Esophagus muscularis mucosa (tissue), 4 donors: ENCODE results near the gene TRAPPC6A. TPM values are rescaled to one million over a fixed set of nuclear protein-coding genes. Genes with fewer than 3 reads are reported as not detected.

Experiments
- DNase-seq: peaks from one replicate; pipeline ENCODE4 v3.0.0-alpha.2; 2017; ENCODE audit errors: extremely low spot score
- H3K27ac ChIP-seq, 4 donors: fragments of 200-600 bp; sonication (generic); replicated peaks in 1 of 4; 1 replicate in 3 of 4; 2 replicates in 1 of 4; pipeline ENCODE4 v1.5.1; 2016 to 2019; ENCODE audit warnings: mild to moderate bottlenecking in 1 of 4
- H3K27me3 ChIP-seq, 4 donors: fragments of 200-600 bp; sonication (generic); one replicate each; pipeline versions ENCODE4 v1.5.1 to v1.6.0; 2016 to 2019
- H3K36me3 ChIP-seq, 4 donors: fragments of 200-600 bp; sonication (generic); one replicate each; pipeline ENCODE4 v1.5.1; 2016 to 2019
- H3K4me1 ChIP-seq, 4 donors: fragments of 200-600 bp; sonication (generic); one replicate each; pipeline ENCODE4 v1.5.1; 2016 to 2019
- H3K4me3 ChIP-seq, 4 donors: fragments of 200-600 bp; sonication (generic); 1 replicate in 2 of 4; 2 replicates in 2 of 4; pipeline ENCODE4 v1.5.1; 2016 to 2019; ENCODE audit warnings: mild to moderate bottlenecking in 4 of 4, moderate library complexity in 1 of 4
- H3K9me3 ChIP-seq, 4 donors: fragments of 200-600 bp; sonication (generic); 1 replicate in 3 of 4; 2 replicates in 1 of 4; pipeline ENCODE4 v1.5.1; 2016 to 2019
- EP300 ChIP-seq: sonication (generic); formaldehyde crosslinking; IDR thresholded peaks from one replicate; pipeline ENCODE4 v1.6.1; 2017; ENCODE audit warnings: antibody characterized with exemption
- POLR2A ChIP-seq: fragments of 450-650 bp; IDR thresholded peaks from one replicate; pipeline ENCODE4 v1.6.1; 2017; ENCODE audit warnings: antibody characterized with exemption, moderate library complexity, mild to moderate bottlenecking, low read depth
- POLR2AphosphoS5 ChIP-seq, 2 donors: sonication (generic); formaldehyde crosslinking; IDR thresholded peaks; one replicate each; pipeline ENCODE4 v1.6.1; 2017; ENCODE audit warnings: antibody characterized with exemption in 2 of 2
- WGBS: methylation state at CpG from one replicate; pipeline ENCODE4 v1.1.5; 2018; 5-methylcytosine and 5-hydroxymethylcytosine counted together
- intact Hi-C: fragments of 100-400 bp; cut with DNase I; formaldehyde crosslinking; loops from one replicate; pipeline ENCODE4 v1.15.1; 2023
- total RNA-seq, 4 donors: library from RNA; depleted of rRNA; stranded (reverse); fragments of >200 nt; gene quantifications; one replicate each; pipeline versions ENCODE4 v1.1.0 to v1.2.1, GENCODE V29; 2016
- TF ChIP-seq, protein P1 (sequence below), 3 experiments: fragments of 200-600 bp in 2 of 3; fragments of 450-650 bp in 1 of 3; sonication (generic) in 2 of 3; IDR thresholded peaks; one replicate each; pipeline ENCODE4 v1.5.1; 2017 to 2019; ENCODE audit warnings: antibody characterized with exemption in 3 of 3, mild to moderate bottlenecking in 2 of 3, moderate library complexity in 1 of 3

Gene TRAPPC6A
- total RNA-seq, 4 donors from 2014 or later = 18.3 to 27.0 (median 19.4) TPM

DNA sequence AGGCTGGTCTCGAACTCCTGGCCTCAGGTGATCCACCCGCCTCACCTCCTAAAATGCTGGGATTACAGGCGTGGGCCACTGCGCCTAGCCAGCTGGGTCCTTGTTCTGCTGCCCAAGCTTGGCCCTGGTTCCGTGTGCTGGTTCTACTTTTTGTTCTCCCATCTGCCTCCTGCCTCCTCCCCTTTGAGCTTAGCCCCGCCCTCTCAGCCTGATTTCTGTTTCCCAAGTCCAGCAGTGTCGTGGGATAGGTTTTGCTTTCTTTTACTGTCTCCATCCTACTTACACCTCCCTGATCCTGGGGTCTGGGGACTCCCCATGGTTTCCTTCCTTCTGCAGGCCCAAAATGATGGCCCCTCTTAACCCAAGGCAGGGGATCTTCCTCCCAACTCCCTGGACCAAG is 2.9 kb upstream of the TRAPPC6A start:
- WGBS = 75% methylated on average over 7 of the region's 7 CpGs
- intact Hi-C loops = no loop called here
- H3K4me3 ChIP-seq = no peak overlapping the region
- H3K27ac ChIP-seq = no peak overlapping the region
- DNase-seq = no peak
- no peaks in the 10 kb centered on the region for H3K27me3 ChIP-seq
- no peaks in the 10 kb centered on the region for H3K9me3 ChIP-seq
- peaks cover 27 to 47% (median 40%) of the 10 kb centered on the region in 4 donors for H3K4me1 ChIP-seq
- H3K36me3 ChIP-seq = peaks cover 0 to 17% (median 4%) of the 10 kb centered on the region in 4 donors
- TF ChIP-seq EP300 (no peak), POLR2AphosphoS5 (IDR thresholded peaks at IDR 0.05) (no peak), POLR2A (no peak)
- TF ChIP-seq, protein P1, sequence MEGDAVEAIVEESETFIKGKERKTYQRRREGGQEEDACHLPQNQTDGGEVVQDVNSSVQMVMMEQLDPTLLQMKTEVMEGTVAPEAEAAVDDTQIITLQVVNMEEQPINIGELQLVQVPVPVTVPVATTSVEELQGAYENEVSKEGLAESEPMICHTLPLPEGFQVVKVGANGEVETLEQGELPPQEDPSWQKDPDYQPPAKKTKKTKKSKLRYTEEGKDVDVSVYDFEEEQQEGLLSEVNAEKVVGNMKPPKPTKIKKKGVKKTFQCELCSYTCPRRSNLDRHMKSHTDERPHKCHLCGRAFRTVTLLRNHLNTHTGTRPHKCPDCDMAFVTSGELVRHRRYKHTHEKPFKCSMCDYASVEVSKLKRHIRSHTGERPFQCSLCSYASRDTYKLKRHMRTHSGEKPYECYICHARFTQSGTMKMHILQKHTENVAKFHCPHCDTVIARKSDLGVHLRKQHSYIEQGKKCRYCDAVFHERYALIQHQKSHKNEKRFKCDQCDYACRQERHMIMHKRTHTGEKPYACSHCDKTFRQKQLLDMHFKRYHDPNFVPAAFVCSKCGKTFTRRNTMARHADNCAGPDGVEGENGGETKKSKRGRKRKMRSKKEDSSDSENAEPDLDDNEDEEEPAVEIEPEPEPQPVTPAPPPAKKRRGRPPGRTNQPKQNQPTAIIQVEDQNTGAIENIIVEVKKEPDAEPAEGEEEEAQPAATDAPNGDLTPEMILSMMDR (IDR thresholded peaks at IDR 0.05) = no peak

DNA sequence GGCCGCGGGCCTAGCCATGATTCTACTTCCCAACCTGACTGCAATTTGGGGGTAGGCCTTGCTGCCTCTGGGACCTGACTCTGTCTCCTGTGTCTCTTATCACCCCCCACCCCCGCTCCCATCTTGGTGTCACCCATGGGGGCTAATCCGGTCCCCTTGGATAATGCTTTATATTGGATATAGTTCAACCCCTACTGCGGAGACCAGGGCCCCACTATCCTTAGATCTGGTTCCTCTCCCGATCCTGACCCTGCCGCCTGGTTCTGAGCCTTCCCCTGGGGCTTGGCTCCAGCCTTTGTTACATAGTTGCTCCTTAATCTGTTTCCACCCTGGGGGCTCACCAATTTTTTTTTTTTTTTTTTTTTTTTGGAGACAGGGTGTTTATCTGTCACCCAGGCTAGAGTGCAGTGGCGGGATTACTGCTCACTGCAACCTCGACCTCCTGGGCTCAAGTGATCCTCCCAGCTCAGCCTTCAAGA is 1.9 kb upstream of the TRAPPC6A start:
- H3K9me3 ChIP-seq = no peaks in the 10 kb centered on the region
- peaks cover 0 to 17% (median 4%) of the 10 kb centered on the region in 4 donors for H3K36me3 ChIP-seq
- intact Hi-C loops = loop anchor here (5.0 kb wide), 1 partner anchor 88 kb away; the partner anchor contains the start of gene PPP1R37
- H3K27ac ChIP-seq = peak overlapping the region; percentile 86 to 92 (median 90)
- H3K4me1 ChIP-seq = peaks cover 27 to 47% (median 40%) of the 10 kb centered on the region in 4 donors
- peak overlapping the region; percentile 70 to 79 (median 74) for H3K4me3 ChIP-seq
- TF ChIP-seq EP300 (no peak), POLR2AphosphoS5 (IDR thresholded peaks at IDR 0.05) (no peak), POLR2A (no peak)
- TF ChIP-seq, protein P1 (IDR thresholded peaks at IDR 0.05) = no peak
- H3K27me3 ChIP-seq = no peaks in the 10 kb centered on the region
- DNase-seq = no peak
- WGBS = 70% methylated on average over 7 of the region's 9 CpGs

DNA sequence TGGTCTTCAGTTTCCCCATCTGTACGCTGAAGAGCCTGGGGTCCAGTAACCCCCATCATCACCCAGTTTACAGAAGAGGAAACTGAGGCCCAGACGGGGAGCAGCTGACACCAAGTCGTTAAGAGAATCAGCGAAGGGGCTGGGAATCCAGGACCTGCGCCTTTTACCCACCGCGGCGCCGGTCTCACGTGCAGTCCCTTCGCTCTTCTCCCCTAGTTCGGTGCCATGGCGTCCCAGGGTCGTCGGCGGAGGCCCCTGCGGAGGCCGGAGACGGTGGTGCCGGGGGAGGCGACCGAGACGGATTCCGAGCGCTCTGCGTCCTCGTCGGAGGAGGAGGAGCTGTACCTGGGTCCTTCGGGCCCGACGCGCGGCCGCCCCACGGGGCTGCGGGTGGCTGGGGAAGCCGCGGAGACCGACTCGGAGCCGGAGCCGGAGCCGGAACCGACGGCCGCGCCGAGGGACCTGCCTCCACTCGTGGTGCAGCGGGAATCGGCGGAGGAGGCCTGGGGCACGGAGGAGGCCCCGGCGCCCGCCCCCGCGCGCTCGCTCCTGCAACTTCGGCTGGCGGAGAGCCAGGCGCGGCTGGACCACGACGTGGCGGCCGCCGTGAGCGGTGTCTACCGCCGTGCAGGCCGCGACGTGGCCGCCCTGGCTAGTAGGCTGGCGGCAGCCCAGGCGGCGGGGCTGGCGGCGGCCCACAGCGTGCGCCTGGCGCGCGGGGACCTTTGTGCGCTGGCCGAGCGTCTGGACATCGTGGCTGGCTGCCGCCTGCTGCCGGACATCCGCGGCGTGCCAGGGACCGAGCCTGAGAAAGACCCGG is 1.2 kb upstream of the TRAPPC6A start:
- TF ChIP-seq POLR2A (no peak), POLR2AphosphoS5 (IDR thresholded peaks at IDR 0.05) (no peak)
- TF ChIP-seq, protein P1 (IDR thresholded peaks at IDR 0.05) = no peak
- WGBS = 0% methylated on average over 8 of the region's 97 CpGs
- Histone ChIP-seq H3K4me1 (peaks cover 27 to 47% (median 40%) of the 10 kb centered on the region in 4 donors), H3K36me3 (peaks cover 0 to 17% (median 4%) of the 10 kb centered on the region in 4 donors), H3K27ac (peak overlapping the region; percentile 86 to 92 (median 90)), H3K4me3 (peak overlapping the region; percentile 70 to 79 (median 74)), H3K9me3 (no peaks in the 10 kb centered on the region), H3K27me3 (no peaks in the 10 kb centered on the region)
- intact Hi-C loops = loop anchor here (5.0 kb wide), 1 partner anchor 87 kb away; the partner anchor contains the start of gene PPP1R37
- no peak for DNase-seq

DNA sequence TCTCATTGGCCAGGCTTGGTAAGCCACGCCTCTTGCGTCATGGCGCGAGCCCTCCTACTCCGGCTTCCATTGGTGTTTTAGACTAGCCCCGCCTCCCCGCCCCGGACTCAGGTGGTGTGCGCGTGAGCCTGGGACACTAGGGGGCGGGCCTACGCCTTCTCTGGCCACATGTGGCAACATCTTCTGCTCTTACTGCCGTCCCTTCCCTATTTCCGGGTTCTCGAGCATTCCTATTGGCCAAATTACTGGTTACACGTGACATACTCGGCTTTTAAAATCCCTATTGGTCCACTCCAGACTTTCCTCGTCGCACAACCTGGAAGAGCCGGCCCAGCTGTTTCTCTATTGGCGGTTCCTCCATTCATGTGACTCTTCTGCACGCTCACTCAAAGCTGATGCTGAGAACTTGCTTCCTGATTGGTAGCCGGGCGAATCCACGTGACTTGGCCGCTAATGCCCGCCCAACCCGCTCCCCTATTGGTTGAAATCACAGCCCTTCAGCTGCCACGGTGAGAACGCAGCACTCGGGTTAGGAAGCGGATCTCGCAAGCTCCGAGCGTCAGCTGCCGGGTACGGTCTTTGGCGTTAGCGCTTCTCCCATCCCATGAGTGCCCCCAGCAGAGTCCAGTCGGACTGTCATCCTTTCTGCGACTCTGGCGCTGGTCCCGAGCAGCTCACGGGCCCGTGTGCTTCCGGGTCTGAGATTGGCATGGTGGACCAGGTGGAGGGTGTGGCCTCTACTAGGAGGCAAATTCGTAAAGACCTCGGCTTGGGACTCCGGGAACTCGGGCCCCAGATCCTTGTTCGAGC is 430 bp upstream of the TRAPPC6A start, which contains the start of gene BLOC1S3:
TSS of gene BLOC1S3 (plus strand) at position 523 of the 810 bp plus-strand sequence. CDS start 513 bp downstream, outside the sequence.
- Histone ChIP-seq H3K4me1 (peaks cover 27 to 47% (median 42%) of the 10 kb centered on the region in 4 donors), H3K27me3 (no peaks in the 10 kb centered on the region), H3K36me3 (peaks cover 0 to 17% (median 4%) of the 10 kb centered on the region in 4 donors), H3K4me3 (peak within 1 kb of the TSS; percentile 70 to 79 (median 74)), H3K9me3 (no peaks in the 10 kb centered on the region), H3K27ac (peak within 1 kb of the TSS; percentile 90 to 93 (median 92))
- DNase-seq = peak; percentile 100
- under 1% methylated on average over 37 of the region's 51 CpGs for WGBS
- TF ChIP-seq, protein P1 (IDR thresholded peaks at IDR 0.05) = peak; percentile 24 to 33 (median 31)
- TF ChIP-seq EP300 = no peak
- TF ChIP-seq POLR2A = peak; percentile 90
- TF ChIP-seq POLR2AphosphoS5 (IDR thresholded peaks at IDR 0.05) = peak; percentile 92 to 96
- intact Hi-C loops = loop anchor here (5.0 kb wide), 1 partner anchor 86 kb away; the partner anchor contains the start of gene PPP1R37
